SK-N-MC (cell line): ENCODE results near the gene JAZF1.
A peak's percentile ranks its signal among the peaks of the same experiment; 100 is the strongest.

Source experiments
- DNase-seq: peaks from one replicate; pipeline ENCODE4 v3.0.0-alpha.2; 2011; ENCODE audit warnings: low read depth, low spot score
- H3K27ac ChIP-seq: fragments of 200-600 bp; sonication (generic); 2 replicates; pipeline ENCODE4 v1.5.1; 2016; ENCODE audit warnings: mixed run types
- H3K36me3 ChIP-seq: fragments of 200-600 bp; sonication (generic); 2 replicates; pipeline ENCODE4 v1.6.1; 2017; ENCODE audit warnings: antibody characterized with exemption, low read length, mixed read lengths; ENCODE audit not compliant: insufficient read depth
- H3K4me3 ChIP-seq: fragments of 200-600 bp; sonication (generic); 2 replicates; pipeline ENCODE4 v1.5.1; 2016
- H3K9ac ChIP-seq: fragments of 200-600 bp; sonication (generic); 2 replicates; pipeline ENCODE4 v1.8.0; 2017; ENCODE audit warnings: mixed run types, mixed read lengths; ENCODE audit not compliant: insufficient read length
- H3K9me3 ChIP-seq: fragments of 200-600 bp; sonication (generic); 2 replicates; pipeline ENCODE4 v1.6.1; 2017; ENCODE audit warnings: low read depth, mild to moderate bottlenecking, antibody characterized with exemption, low read length, moderate library complexity, mixed read lengths
- EZH2 ChIP-seq: fragments of 200-600 bp; sonication (generic); IDR thresholded peaks from one replicate; pipeline ENCODE4 v1.6.1; 2017; ENCODE audit warnings: antibody characterized with exemption
- FOXP2 ChIP-seq: optimal IDR thresholded peaks from 2 replicates; pipeline ENCODE3; 2011; ENCODE audit warnings: mild to moderate bottlenecking, moderate library complexity; ENCODE audit not compliant: insufficient read depth; ENCODE audit errors: extremely low read length, control extremely low read depth
- POLR2AphosphoS5 ChIP-seq: IDR thresholded peaks from 2 replicates; pipeline ENCODE4 v1.6.1; 2012; ENCODE audit warnings: mild to moderate bottlenecking, low read depth, low read length, borderline replicate concordance

JAZF1 gene

DNA sequence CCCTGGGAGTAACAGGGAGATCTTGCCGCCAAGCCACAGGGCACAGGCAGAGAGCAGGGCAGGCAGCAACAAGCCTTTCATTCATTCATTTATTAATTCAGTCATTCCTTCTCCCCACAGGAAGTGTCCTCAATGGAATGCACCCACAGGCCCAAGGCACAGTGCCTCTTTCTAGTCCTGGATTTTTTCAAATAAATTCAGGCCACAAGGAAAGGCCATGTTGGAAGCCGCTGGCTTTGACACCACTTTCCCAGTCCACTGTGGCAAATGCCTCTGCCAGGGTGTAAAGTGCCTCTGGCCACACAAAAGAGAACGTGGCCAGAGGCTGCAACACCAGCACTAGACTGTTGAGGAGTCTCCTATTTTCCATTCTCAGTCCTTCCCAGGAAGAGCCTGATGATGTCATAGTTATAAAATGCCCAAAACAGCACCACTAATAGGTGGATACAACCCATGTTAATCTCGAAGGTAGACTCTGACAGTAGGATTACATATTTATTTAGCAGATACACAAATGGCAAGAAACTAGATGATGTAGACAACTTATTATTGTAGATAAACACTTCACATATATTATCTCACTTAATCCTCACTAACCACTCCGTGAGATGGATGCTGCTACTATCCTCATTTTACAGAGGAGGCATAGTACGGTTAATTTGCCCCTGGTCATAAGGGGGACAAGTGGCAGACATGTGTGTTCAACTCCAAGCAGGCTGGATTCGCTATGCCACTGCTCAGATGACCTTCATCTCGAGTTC, 5.5 kb downstream of the JAZF1 start:
- no peaks in the 10 kb centered on the region for H3K9me3 ChIP-seq
- H3K4me3 ChIP-seq: no peak overlapping the region
- H3K27ac ChIP-seq: no peak overlapping the region
- H3K9ac ChIP-seq: no peak overlapping the region
- TF ChIP-seq EZH2 (no peak), FOXP2 (no peak), POLR2AphosphoS5 (no peak)
- DNase-seq: no peak
- H3K36me3 ChIP-seq: no peaks in the 10 kb centered on the region

DNA sequence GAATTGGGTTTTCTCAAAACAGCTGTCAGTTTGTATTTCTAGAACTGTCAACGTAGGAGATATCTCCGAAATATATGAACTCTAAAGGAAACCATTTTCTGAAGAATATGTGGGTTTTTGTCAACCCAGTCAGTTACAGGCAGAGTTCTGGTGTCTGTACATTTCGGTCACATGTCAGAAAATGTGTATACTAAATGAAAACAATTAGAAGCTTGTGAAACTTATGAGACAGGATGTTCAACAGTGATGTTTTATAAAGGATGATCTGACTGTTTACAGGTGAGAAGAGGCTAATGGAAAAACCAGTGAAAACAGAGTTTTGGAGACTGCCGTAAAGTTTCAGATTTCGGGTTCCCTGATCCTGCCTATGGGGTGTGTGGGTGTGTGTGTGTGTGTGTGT, 6.2 kb downstream of the JAZF1 start:
- Histone ChIP-seq H3K27ac (no peak overlapping the region), H3K4me3 (no peak overlapping the region), H3K36me3 (no peaks in the 10 kb centered on the region), H3K9ac (no peak overlapping the region), H3K9me3 (no peaks in the 10 kb centered on the region)
- no peak for DNase-seq
- no peak for TF ChIP-seq FOXP2
- TF ChIP-seq POLR2AphosphoS5: no peak
- no peak for TF ChIP-seq EZH2

DNA sequence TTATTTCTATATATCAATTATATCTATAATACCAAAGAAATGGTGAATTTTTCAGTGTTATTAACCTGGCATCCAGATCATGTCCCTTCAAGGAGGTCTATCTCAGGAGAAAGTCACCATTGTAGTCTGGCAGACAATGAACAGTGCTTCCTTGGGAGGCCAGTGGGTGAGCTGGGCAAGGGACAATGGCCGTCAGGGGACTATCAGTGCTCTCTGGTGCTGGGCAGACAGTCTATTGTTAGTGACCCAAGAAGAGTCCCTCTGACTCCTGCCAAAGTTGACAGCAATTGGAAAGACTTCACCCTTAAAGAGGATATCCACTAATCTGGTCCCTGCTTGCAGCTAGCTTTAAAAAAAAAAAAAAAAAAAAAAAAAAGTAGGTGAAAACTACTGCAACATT, 7.1 kb downstream of the JAZF1 start:
- TF ChIP-seq FOXP2: no peak
- no peak for TF ChIP-seq POLR2AphosphoS5
- no peak for TF ChIP-seq EZH2
- no peak overlapping the region for H3K4me3 ChIP-seq
- H3K9me3 ChIP-seq: no peaks in the 10 kb centered on the region
- no peak for DNase-seq
- no peak overlapping the region for H3K9ac ChIP-seq
- no peaks in the 10 kb centered on the region for H3K36me3 ChIP-seq
- H3K27ac ChIP-seq: no peak overlapping the region

DNA sequence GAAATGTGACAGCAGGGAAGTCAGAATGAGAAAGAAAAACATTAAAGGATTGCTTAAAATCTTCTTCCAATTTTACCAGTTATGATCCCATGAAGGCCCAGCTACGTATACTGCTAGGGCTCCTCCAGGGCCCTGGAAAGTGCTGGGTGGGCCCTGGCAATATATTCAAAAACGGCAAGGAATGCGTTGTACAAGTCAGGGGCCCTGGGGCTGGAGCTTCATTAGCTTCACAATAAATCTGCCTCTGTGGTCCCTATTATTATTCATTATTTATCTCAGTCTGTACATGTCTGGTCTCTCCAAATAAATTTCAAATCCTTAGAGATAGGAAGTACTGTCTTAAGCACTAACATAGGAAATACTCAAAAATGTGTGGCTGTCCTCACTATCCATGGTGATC, 7.6 kb downstream of the JAZF1 start:
- Histone ChIP-seq H3K36me3 (no peaks in the 10 kb centered on the region), H3K9ac (no peak overlapping the region), H3K4me3 (no peak overlapping the region), H3K9me3 (no peaks in the 10 kb centered on the region), H3K27ac (peak overlapping the region; percentile 18; the same call in 1 of the 2 replicates)
- DNase-seq: no peak
- TF ChIP-seq FOXP2 (no peak), EZH2 (no peak), POLR2AphosphoS5 (no peak)

DNA sequence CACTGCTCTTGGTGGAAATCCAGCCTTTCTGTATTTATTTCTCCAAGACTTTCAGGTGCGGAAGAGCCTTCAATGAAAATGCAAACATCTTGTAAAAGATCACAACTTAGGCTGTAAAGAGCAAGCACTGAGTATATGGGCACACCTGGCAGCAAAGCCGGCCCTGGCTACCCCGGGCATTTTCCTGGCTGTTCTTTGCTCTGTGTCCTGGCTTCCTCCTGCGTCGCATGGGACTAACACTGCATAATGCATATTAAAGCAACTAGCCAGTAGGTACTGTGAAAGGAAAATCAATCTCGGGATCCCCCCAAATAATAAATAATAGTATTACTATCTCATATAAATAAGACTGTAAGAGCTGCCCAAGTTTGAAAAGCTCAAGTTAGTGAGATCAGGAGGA, 9.9 kb downstream of the JAZF1 start:
- no peak overlapping the region for H3K4me3 ChIP-seq
- H3K27ac ChIP-seq: no peak overlapping the region
- TF ChIP-seq FOXP2: no peak
- no peak for TF ChIP-seq EZH2
- TF ChIP-seq POLR2AphosphoS5: no peak
- no peaks in the 10 kb centered on the region for H3K36me3 ChIP-seq
- no peaks in the 10 kb centered on the region for H3K9me3 ChIP-seq
- no peak for DNase-seq
- H3K9ac ChIP-seq: no peak overlapping the region

DNA sequence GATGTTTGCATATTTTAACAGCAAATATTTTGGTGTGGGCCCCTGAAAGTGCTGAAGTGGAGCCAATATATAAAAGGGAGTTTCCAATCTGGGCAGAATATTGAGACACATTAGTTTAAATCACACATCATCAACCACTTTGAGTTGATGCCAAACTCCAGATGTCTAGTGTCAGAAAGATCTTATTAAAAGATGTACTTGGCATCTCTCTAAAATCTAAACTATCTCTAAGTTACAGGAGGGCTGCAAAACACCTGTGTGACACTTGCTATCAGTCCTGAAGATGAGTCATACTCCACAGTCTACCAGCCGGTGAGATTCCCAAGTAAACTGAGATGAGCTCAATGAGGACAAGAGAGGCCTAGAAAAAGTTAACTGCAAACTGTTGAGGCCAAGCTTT, 11.4 kb downstream of the JAZF1 start:
- Histone ChIP-seq H3K9ac (no peak overlapping the region), H3K9me3 (no peaks in the 10 kb centered on the region), H3K4me3 (no peak overlapping the region), H3K36me3 (no peaks in the 10 kb centered on the region), H3K27ac (no peak overlapping the region)
- TF ChIP-seq POLR2AphosphoS5 (no peak), EZH2 (no peak), FOXP2 (no peak)
- DNase-seq: no peak

DNA sequence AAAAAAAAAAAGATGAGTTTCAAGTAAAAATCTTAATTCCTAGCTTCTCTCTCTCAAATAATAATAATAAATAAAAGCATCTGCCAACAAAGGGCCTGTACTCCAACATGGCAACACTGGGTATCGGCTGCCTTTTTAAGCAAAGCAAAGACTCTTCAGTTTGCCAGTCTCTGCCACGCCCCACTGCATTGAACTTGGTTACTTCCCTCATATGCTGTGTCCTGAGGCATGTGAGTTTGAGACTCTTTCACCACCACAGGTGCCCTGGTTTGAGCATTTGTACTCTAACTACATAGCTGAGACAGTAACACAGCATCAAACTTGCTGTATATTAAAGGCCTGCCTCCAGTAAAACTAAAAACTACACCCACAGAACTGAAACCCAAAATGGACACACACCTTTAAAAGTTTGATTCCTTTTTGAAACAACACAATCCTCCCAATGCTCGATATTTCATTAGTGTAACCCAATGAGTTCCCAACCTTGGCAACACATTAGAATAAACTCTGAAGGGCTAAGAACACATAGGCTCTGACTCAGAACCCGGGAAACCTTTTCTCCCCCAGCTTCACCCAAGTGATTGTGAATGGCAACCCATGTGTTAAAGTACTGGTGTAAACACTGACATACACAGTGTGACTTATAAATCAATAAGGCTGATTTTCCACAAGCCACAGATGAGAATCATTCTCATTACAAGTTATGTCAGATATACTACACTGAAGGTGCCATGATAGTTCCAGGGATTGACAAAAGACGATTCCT, 12.0 kb downstream of the JAZF1 start:
- no peak for TF ChIP-seq FOXP2
- no peak for TF ChIP-seq EZH2
- no peak for TF ChIP-seq POLR2AphosphoS5
- no peaks in the 10 kb centered on the region for H3K9me3 ChIP-seq
- no peak overlapping the region for H3K4me3 ChIP-seq
- DNase-seq: no peak
- no peaks in the 10 kb centered on the region for H3K36me3 ChIP-seq
- no peak overlapping the region for H3K27ac ChIP-seq
- no peak overlapping the region for H3K9ac ChIP-seq

DNA sequence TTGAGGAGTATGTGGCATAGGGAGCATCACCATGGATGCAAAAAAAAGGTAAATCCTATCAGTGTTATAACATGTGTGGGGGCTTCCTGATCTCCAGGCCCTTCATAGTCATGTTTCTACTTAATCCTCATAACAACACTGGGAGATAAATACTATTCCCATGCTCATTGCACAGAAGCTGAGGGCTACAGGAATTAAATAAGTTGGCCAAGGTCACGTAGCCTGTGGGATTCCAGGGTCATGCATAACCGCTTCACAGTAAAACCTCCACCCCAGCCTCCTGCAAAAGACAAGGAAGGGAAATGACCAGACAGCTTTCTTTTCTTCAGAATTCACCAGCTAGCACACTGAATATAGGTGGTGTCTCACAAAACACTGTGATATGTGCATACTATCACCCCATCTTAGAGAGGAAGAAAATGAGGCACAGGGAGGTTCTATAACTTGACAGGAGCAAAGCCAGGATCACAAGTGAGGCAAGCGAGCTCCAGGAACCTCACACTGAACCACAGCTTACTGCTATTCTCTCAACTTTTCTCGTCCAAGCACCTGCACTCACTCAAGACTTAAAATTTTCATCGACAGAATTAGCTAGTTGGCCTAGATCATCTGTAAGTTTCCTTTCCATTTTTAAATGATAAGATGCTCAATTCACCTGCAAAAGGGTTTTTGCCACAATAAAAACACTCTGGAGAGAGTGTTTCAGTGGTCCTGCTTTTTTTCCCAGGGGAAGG, 13.4 kb downstream of the JAZF1 start:
- no peak for DNase-seq
- Histone ChIP-seq H3K27ac (peak overlapping the region; percentile 64), H3K9ac (no peak overlapping the region), H3K4me3 (no peak overlapping the region), H3K9me3 (no peaks in the 10 kb centered on the region), H3K36me3 (no peaks in the 10 kb centered on the region)
- TF ChIP-seq POLR2AphosphoS5 (no peak), EZH2 (no peak), FOXP2 (no peak)
